ENCODE measurements around the gene SLCO3A1. TPM values are rescaled to one million over a fixed set of nuclear protein-coding genes. Genes with fewer than 3 reads are reported as not detected.

Gene SLCO3A1
- total and polyA plus RNA-seq, 2 experiments from 2014 or later, result 1.9 to 6.9 TPM

- no peak overlapping the region for H3K27ac ChIP-seq
- H3K79me2 ChIP-seq (ENCODE audit: insufficient read depth), result no peaks in the 10 kb centered on the region
- in situ Hi-C loops (cut with MboI), result no loop called here
- H3K36me3 ChIP-seq (ENCODE audit: low read depth), result no peaks in the 10 kb centered on the region
- peaks cover 11% of the 10 kb centered on the region for H3F3A ChIP-seq (ENCODE audit: insufficient read depth)
- WGBS, 2 experiments (ENCODE audit: low coverage in 1 of 2, low lambda C conversion rate in 2 of 2, missing lambda C conversion rate in 2 of 2), result 81 to 87% methylated on average over 11 of the region's 11 CpGs
- H4K20me1 ChIP-seq (ENCODE audit: insufficient read depth), result no peaks in the 10 kb centered on the region
- no peak for TF ChIP-seq EZH2 (IDR thresholded peaks at IDR 0.05; ENCODE audit: insufficient read depth, poor library complexity, severe bottlenecking)
- TF ChIP-seq EZH2phosphoT487 (IDR thresholded peaks at IDR 0.05; ENCODE audit: insufficient read depth, low read depth), result no peak
- H3K9me2 ChIP-seq (ENCODE audit: insufficient read depth), result no peaks in the 10 kb centered on the region
- peaks cover 13% of the 10 kb centered on the region; the same call in 1 of the 2 replicates for H3K4me1 ChIP-seq (ENCODE audit: insufficient read depth)
- H3K4me2 ChIP-seq (ENCODE audit: unreplicated experiment), result no peak overlapping the region
- no peak overlapping the region for H3K4me3 ChIP-seq
- H3K27me3 ChIP-seq (replicated peaks; ENCODE audit: insufficient read depth), result no peaks in the 10 kb centered on the region
- no peak for DNase-seq
- H2AFZ ChIP-seq, result no peak overlapping the region
- no peak overlapping the region for H3K9ac ChIP-seq
- no peaks in the 10 kb centered on the region for H3K9me3 ChIP-seq (ENCODE audit: low read depth)
These were observed 255.8 kb downstream of the SLCO3A1 start for GRCh38 chr15:92109191-92109873.

- Histone ChIP-seq H3K79me2 (ENCODE audit: insufficient read depth) (no peaks in the 10 kb centered on the region), H3K4me1 (ENCODE audit: insufficient read depth) (peaks cover 13% of the 10 kb centered on the region; the same call in 1 of the 2 replicates), H3K36me3 (ENCODE audit: low read depth) (no peaks in the 10 kb centered on the region), H3K9ac (no peak overlapping the region), H3F3A (ENCODE audit: insufficient read depth) (peaks cover 11% of the 10 kb centered on the region), H3K4me3 (no peak overlapping the region), H3K4me2 (ENCODE audit: unreplicated experiment) (no peak overlapping the region), H2AFZ (no peak overlapping the region), H3K27me3 (replicated peaks; ENCODE audit: insufficient read depth) (no peaks in the 10 kb centered on the region), H4K20me1 (ENCODE audit: insufficient read depth) (no peaks in the 10 kb centered on the region), H3K9me3 (ENCODE audit: low read depth) (no peaks in the 10 kb centered on the region), H3K9me2 (ENCODE audit: insufficient read depth) (no peaks in the 10 kb centered on the region), H3K27ac (no peak overlapping the region)
- no peak for DNase-seq
- WGBS, 2 experiments (ENCODE audit: low coverage in 1 of 2, low lambda C conversion rate in 2 of 2, missing lambda C conversion rate in 2 of 2), result 77 to 79% methylated on average over 3 of the region's 3 CpGs
- in situ Hi-C loops (cut with MboI), result no loop called here
- no peak for TF ChIP-seq EZH2 (IDR thresholded peaks at IDR 0.05; ENCODE audit: insufficient read depth, poor library complexity, severe bottlenecking)
- no peak for TF ChIP-seq EZH2phosphoT487 (IDR thresholded peaks at IDR 0.05; ENCODE audit: insufficient read depth, low read depth)
These were observed 257.8 kb downstream of the SLCO3A1 start for GRCh38 chr15:92111291-92111690.

GRCh38 chr15:92111751-92112150, 258.2 kb downstream of the SLCO3A1 start:
- Histone ChIP-seq H3K4me1 (ENCODE audit: insufficient read depth) (peaks cover 13% of the 10 kb centered on the region; the same call in 1 of the 2 replicates), H2AFZ (no peak overlapping the region), H3K9ac (no peak overlapping the region; the same call in 1 of the 2 replicates), H3K36me3 (ENCODE audit: low read depth) (no peaks in the 10 kb centered on the region), H4K20me1 (ENCODE audit: insufficient read depth) (no peaks in the 10 kb centered on the region), H3K9me3 (ENCODE audit: low read depth) (no peaks in the 10 kb centered on the region), H3K79me2 (ENCODE audit: insufficient read depth) (no peaks in the 10 kb centered on the region), H3F3A (ENCODE audit: insufficient read depth) (peaks cover 11% of the 10 kb centered on the region), H3K4me2 (ENCODE audit: unreplicated experiment) (peak overlapping the region; percentile 37), H3K27ac (no peak overlapping the region), H3K4me3 (no peak overlapping the region; the same call in 1 of the 2 replicates), H3K27me3 (replicated peaks; ENCODE audit: insufficient read depth) (no peaks in the 10 kb centered on the region), H3K9me2 (ENCODE audit: insufficient read depth) (no peaks in the 10 kb centered on the region)
- peak; percentile 66 for DNase-seq
- no peak for TF ChIP-seq EZH2phosphoT487 (IDR thresholded peaks at IDR 0.05; ENCODE audit: insufficient read depth, low read depth)
- no peak for TF ChIP-seq EZH2 (IDR thresholded peaks at IDR 0.05; ENCODE audit: insufficient read depth, poor library complexity, severe bottlenecking)
- in situ Hi-C loops (cut with MboI), result no loop called here
- 45 to 54% methylated on average over 1 of the region's 1 CpG for WGBS, 2 experiments (ENCODE audit: low coverage in 1 of 2, low lambda C conversion rate in 2 of 2, missing lambda C conversion rate in 2 of 2)

GRCh38 chr15:92112180-92112579, 258.7 kb downstream of the SLCO3A1 start:
- 0 to 2% methylated on average over 3 of the region's 3 CpGs for WGBS, 2 experiments (ENCODE audit: low coverage in 1 of 2, low lambda C conversion rate in 2 of 2, missing lambda C conversion rate in 2 of 2)
- H3K9ac ChIP-seq, result no peak overlapping the region; the same call in 1 of the 2 replicates
- H3K27ac ChIP-seq, result no peak overlapping the region
- H3K4me2 ChIP-seq (ENCODE audit: unreplicated experiment), result peak overlapping the region; percentile 37
- DNase-seq, result peak; percentile 74
- in situ Hi-C loops (cut with MboI), result no loop called here
- H3K79me2 ChIP-seq (ENCODE audit: insufficient read depth), result no peaks in the 10 kb centered on the region
- no peaks in the 10 kb centered on the region for H3K27me3 ChIP-seq (replicated peaks; ENCODE audit: insufficient read depth)
- no peaks in the 10 kb centered on the region for H3K36me3 ChIP-seq (ENCODE audit: low read depth)
- H3K4me1 ChIP-seq (ENCODE audit: insufficient read depth), result peaks cover 13% of the 10 kb centered on the region; the same call in 1 of the 2 replicates
- H3K9me3 ChIP-seq (ENCODE audit: low read depth), result no peaks in the 10 kb centered on the region
- no peak overlapping the region for H2AFZ ChIP-seq
- no peaks in the 10 kb centered on the region for H4K20me1 ChIP-seq (ENCODE audit: insufficient read depth)
- peaks cover 11% of the 10 kb centered on the region for H3F3A ChIP-seq (ENCODE audit: insufficient read depth)
- H3K9me2 ChIP-seq (ENCODE audit: insufficient read depth), result no peaks in the 10 kb centered on the region
- H3K4me3 ChIP-seq, result no peak overlapping the region; the same call in 1 of the 2 replicates
- TF ChIP-seq EZH2 (IDR thresholded peaks at IDR 0.05; ENCODE audit: insufficient read depth, poor library complexity, severe bottlenecking) (no peak), EZH2phosphoT487 (IDR thresholded peaks at IDR 0.05; ENCODE audit: insufficient read depth, low read depth) (no peak)

Data from GM23248 (cell line).